Measurements from ENCODE around the gene MYBPC3.

The MYBPC3 gene

DNA sequence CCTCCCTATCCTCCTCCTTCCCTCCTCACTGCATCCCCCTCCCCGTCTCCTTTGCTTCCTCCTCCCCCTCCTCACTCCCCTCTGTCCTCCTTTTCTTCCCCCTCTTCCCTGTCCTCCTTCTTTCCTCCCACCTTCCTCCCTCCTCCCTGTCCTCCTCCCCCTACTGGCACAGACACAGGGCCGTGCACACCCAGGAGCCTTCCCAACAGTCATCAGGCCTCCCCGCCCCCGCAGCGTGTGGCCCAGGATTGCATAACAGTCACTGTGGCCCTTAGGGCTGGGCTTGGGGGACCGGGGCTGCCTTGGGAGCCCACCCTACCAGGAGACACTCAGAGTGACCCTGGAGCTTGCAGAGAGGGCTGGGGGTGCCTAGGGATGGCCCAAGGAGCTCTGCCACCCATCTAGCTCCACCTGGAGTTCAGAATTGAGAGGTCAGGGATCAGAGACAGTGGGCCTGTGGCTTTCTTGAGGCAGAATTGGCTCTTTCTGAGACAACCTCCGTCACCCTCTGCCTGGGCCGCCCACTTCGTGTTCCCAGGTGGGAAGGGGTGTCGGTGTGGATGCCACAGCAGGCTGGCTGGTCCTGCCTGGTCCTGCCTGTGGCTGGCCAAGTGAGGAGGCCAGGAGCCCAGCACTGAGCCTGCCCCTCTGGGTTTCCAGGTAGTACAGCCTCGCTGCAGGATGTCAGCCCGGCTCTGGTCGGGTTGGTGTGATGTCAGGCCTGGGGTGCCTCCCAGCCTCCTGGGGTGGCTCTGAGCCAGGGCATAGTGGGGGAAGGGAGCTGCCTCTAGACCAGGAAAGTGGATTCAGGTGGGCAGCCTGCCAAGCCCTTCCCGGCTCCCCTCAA lies 24.2 kb upstream of the MYBPC3 start:
- FAIRE-seq (no peak), DNase-seq (ENCODE audit: insufficient read length, low spot score) (no peak)
- TF ChIP-seq POLR2A (IDR thresholded peaks at IDR 0.05; ENCODE audit: low read depth, low read length), result no peak

DNA sequence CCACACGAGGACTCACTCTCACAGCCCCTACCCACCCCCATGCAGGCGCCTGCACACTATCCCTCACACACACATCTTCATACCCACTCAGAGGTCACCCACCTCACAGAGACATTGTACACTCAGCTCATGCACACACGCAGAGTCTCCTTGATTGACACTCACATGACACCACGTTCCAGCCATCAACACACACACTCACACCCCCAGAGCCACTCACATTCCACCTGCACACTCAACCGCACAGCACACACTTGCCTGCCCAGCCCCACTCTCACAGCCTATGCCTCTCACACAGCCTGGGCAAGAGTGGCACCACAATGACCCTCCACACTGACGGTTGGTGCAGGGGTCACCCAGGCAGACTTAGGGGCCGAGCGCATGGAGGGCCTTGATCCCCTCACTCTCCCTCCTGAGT lies 23.6 kb upstream of the MYBPC3 start:
- no peak for FAIRE-seq
- DNase-seq (ENCODE audit: insufficient read length, low spot score), result no peak
- TF ChIP-seq POLR2A (IDR thresholded peaks at IDR 0.05; ENCODE audit: low read depth, low read length), result no peak

DNA sequence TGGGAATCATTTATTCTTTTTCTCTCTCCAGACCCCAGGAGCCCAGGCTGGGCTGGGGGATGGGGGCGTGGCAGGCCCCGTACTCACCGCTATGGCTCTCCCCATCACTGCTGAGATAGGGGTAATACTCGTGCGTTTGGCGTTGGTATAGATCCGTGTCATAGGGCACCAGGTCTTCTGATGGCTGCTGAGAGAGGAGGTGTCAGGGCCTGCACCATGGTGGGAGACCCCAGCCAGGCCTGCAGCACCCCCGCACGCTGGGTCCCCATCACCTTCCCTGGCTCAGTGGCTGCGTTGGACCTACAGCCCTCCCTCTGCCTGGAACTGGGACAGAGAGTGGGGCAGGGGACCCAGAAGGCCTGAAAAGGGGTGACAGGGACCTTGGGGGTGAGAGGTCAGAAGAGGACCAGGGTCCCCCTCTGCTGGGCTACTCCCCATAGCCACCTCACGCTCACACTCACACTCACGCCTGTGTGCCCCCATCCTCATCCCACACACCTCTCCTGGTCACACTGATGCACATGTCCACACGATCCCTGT lies 23.1 kb upstream of the MYBPC3 start:
- FAIRE-seq, result no peak
- TF ChIP-seq POLR2A (IDR thresholded peaks at IDR 0.05; ENCODE audit: low read depth, low read length), result no peak
- DNase-seq (ENCODE audit: insufficient read length, low spot score), result no peak

DNA sequence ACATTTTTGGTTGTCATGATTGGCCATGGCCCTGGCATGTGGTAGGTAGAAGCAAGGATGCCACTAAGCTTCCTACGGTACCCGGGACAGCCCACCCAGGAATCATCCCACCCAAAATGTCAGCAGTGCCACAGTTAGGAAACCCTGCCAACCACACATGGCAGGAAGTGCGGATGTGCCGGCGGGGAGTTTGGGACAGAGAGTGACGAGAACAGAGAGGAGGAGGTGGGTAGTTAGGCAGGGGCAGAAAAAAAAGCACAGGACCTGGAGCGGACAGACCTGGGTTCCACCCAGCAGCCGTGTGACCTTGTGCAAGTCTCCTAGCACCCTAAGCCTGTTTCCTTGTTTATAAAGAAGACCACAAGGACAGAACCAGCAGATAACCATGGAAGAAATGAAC lies 22.5 kb upstream of the MYBPC3 start:
- no peak for FAIRE-seq
- no peak for TF ChIP-seq POLR2A (IDR thresholded peaks at IDR 0.05; ENCODE audit: low read depth, low read length)
- DNase-seq (ENCODE audit: insufficient read length, low spot score), result no peak

DNA sequence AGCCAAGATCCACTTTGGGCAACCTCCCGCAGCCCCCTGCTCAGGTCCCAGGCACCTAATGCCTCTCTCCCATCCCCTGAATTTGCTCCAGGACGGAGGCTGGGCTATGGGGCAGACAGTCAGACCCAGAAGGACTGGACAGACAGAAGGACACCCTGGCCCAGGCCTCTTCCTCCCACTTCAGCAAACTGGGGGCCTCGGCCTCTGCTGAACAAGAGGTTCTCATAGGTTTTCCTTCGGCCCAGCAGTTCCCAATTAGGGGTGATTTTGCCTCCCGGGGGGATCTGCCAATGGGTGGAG lies 22.2 kb upstream of the MYBPC3 start:
- TF ChIP-seq POLR2A (IDR thresholded peaks at IDR 0.05; ENCODE audit: low read depth, low read length), result no peak
- DNase-seq (ENCODE audit: insufficient read length, low spot score) (no peak), FAIRE-seq (no peak)

DNA sequence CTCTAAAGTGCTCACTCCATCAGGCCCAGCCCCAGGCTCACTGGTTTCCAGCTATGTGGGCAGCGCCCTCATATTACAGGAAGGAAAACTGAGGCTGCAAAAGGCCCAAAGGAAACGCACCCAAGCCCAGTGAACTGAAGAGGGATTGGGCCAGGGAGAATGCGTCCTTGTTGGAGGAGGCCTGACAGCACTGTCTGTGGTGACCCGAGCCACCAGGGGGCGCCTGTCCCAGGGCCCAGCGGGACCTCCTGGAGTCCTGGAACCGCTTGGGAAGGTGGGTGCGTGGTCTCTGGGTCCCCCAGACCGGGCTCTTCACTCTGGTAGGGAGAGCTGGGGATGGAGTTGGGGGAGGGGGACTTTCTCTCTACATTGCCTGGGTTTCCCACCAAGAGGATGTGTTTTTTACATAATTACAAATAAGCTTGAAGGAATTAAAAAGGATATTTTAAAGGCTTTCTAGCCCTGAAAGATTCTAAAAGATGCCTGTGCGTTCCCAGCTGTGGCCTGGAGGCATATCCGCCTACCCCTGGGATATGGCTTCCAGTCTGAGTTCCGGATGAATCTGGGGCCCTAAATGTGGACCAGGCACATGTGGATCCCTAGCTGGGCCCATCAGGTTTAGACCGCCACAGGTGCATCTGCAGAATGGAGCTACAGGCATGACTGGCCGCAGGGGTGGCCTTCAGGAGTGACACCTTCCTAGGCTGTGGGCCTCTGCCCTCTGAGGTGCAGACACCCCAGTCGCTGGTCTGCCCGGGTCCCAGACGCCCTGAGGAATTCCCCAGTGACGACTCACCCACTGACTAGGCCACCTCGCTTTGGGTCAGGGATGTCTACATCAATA lies 21.6 kb upstream of the MYBPC3 start:
- no peak for TF ChIP-seq POLR2A (IDR thresholded peaks at IDR 0.05; ENCODE audit: low read depth, low read length)
- FAIRE-seq (no peak), DNase-seq (ENCODE audit: insufficient read length, low spot score) (peak; percentile 95)

DNA sequence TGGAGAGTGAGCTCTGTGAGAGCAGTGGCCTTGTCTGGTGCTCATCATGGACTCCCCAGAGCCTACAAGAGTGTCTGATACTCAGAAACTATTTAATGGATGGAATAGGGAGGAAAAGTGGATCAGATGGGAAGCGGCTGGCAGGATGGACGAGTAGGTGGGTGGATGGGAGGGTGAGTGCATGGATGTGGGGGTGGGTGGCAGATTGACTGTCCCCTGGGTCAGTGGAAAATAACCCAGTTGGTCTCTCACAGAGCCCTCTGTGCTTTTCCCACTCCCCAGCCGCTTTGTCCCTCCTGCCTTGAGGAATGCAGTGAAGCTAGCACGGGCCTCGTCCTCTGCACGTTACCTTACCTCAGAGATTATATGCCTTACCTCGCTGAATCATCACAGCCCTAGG lies 19.9 kb upstream of the MYBPC3 start:
- no peak for TF ChIP-seq POLR2A (IDR thresholded peaks at IDR 0.05; ENCODE audit: low read depth, low read length)
- DNase-seq (ENCODE audit: insufficient read length, low spot score) (no peak), FAIRE-seq (no peak)

DNA sequence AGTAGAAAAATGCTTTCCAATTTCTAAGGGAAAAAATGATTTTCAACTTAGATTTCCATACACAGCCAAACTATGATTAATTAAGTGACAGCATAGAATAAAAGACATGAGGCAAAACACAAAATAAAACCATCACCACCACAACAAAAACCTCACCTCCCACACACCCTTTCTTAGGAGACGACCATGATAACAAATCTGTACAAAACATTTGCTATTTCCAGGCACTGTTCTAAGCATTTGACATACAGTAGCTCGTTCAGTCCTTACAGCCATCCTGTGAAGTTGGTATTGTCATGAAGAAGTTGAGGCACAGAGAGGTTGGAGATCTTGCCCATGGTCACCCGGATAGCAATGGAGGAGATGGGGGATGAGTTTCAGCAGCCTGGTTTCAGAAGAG lies 17.2 kb upstream of the MYBPC3 start:
- TF ChIP-seq POLR2A (IDR thresholded peaks at IDR 0.05; ENCODE audit: low read depth, low read length), result no peak
- no peak for DNase-seq (ENCODE audit: insufficient read length, low spot score)
- FAIRE-seq, result no peak

DNA sequence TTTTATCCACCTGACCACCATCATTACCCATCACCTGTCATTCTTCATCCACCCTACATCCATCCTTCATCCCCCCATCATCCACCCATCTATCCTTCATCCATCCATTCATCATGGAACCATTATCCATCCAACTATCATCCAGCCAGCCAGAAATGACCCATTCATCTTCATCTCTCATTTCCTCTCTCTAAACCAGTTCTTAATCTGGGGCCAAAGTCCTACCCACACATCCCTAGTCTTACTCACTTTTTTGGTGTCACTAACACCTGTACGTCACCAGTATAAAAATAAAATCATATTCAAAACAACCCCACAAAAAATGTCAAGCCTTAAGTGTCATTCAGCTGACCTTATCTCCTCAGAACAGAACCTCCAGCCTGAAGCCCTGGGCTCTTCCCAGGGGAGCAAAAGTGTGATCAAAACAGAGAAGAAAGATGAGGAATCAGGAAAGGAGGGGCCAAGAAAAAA lies 13.6 kb upstream of the MYBPC3 start:
- no peak for FAIRE-seq
- TF ChIP-seq POLR2A (IDR thresholded peaks at IDR 0.05; ENCODE audit: low read depth, low read length), result no peak
- no peak for DNase-seq (ENCODE audit: insufficient read length, low spot score)

DNA sequence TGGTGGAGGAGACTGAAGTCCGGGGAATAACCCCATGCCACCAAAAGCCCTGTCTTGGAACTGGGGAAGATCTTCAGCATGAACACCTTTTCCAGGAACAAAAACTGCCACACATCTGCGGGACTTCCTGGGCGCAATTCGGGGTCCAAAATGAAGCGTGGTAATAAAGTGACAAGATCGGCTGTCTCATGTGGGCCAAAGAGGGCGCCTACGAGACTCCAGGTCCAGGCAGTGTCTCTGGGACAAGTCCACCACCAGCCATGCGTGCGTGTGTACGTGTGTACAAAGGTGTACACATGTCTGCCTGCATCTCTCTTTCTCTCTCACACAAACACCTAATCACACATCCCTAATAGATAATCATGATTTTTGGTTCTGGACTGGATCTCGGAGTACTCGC lies 8.9 kb upstream of the MYBPC3 start:
- FAIRE-seq (no peak), DNase-seq (ENCODE audit: insufficient read length, low spot score) (no peak)
- TF ChIP-seq POLR2A (IDR thresholded peaks at IDR 0.05; ENCODE audit: low read depth, low read length), result no peak

DNA sequence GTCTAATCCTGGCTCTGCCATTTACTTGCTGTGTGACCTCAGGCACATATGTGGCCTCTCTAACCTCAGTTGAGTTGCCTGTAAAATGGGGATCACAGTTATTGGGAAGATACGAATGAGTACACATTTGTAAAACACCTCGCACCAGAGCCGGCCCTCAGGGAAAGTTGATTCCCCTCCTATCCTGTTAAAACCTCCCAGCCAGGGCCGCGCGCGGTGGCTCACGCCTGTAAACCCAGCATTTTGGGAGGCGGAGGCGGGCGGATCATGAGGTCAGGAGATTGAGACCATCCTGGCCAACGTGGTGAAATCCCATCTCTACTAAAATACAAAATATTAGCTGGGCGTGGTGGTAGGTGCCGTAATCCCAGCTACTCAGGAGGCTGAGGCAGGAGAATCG lies 7.8 kb upstream of the MYBPC3 start:
- no peak for FAIRE-seq

DNA sequence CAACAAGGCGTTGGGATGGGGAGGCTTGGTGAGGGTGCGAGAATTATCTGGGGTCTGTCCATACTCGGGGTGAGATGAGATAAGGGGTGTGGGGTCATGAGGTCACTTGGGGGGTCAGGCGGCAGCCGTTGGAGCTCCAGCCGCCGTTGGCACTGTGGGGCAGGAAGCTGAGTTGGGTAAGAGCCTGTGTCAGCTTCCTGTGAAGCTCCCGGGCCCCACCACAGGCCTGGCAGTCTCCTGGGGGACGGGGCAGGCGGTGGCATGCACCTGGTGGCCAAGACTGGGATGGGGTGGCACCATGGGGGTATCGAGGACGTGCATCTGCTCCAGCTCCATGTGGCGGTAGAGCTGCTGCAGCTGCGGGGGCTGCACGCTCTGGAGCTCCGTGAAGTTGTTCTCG lies 7.1 kb upstream of the MYBPC3 start:
- no peak for DNase-seq (ENCODE audit: insufficient read length, low spot score)
- FAIRE-seq, result no peak
- TF ChIP-seq POLR2A (IDR thresholded peaks at IDR 0.05; ENCODE audit: low read depth, low read length), result no peak

More for the DNA sequence above, 7.8 kb upstream of the MYBPC3 start:
- TF ChIP-seq POLR2A (IDR thresholded peaks at IDR 0.05; ENCODE audit: low read depth, low read length), result no peak
- no peak for DNase-seq (ENCODE audit: insufficient read length, low spot score)

DNA sequence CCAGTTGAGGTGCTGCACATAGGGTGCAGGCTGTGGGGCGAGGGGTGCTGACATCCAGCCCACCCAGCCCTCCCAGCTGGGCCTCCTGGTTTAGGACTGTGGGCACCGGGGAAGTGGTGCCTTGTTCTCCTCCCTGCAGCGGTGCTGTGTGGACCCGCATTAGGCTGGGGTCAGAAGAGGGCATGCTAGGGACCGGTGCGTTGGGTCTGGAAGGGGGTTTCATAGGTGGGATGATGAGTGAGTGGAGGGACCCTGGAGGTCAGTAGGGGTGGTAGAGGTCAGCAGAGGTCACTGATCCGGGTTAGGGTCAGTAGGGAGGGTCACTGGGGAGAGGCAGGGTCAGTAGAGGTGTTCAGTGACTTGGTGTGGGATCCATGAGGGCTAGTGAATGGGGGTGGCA lies 6.7 kb upstream of the MYBPC3 start:
- TF ChIP-seq POLR2A (IDR thresholded peaks at IDR 0.05; ENCODE audit: low read depth, low read length), result no peak
- DNase-seq (ENCODE audit: insufficient read length, low spot score) (no peak), FAIRE-seq (no peak)

DNA sequence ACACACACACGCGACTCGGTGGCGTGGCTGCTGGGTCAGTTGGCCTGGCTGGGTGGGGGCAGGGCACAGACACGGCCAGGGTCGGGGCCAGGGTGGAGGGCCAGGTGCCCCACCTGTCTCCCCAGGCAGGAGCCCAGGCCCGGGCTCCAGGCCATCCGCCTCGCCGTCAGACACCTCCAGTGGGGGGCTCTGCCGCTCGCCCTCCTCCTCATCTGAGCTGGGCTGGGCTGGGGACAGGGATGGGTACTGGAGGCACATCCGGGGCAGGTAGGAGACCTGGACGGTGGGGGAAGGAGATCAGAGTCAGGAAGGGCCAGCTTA lies 6.2 kb upstream of the MYBPC3 start:
- TF ChIP-seq POLR2A (IDR thresholded peaks at IDR 0.05; ENCODE audit: low read depth, low read length), result no peak
- no peak for FAIRE-seq
- no peak for DNase-seq (ENCODE audit: insufficient read length, low spot score)
